NOMO-1 treated with DMSO at 0.1 percent for 48 hours (cell line): Measurements from ENCODE around the gene TCF21.
A peak's percentile ranks its signal among the peaks of the same experiment; 100 is the strongest.

ENCODE experiments used
- DNase-seq: peaks from one replicate; lab custom pipeline; 2025; ENCODE audit not compliant: unreplicated experiment; lab: John Stamatoyannopoulos, UW

TCF21 gene

GRCh38 chr6:133889557-133890403 is 867 bp downstream of the TCF21 start:
- no peak for DNase-seq

GRCh38 chr6:133890711-133891148 is 1.8 kb downstream of the TCF21 start:
- no peak for DNase-seq

GRCh38 chr6:133891149-133891926 is 2.4 kb downstream of the TCF21 start:
- DNase-seq, result no peak

GRCh38 chr6:133891927-133892812 is 3.3 kb downstream of the TCF21 start:
- no peak for DNase-seq

GRCh38 chr6:133892813-133893691 is 4.1 kb downstream of the TCF21 start:
- no peak for DNase-seq

GRCh38 chr6:133893946-133894345 is 5.0 kb downstream of the TCF21 start:
- DNase-seq, result no peak

GRCh38 chr6:133894369-133894768 is 5.5 kb downstream of the TCF21 start:
- no peak for DNase-seq

GRCh38 chr6:133894795-133895358 is 6.0 kb downstream of the TCF21 start:
- no peak for DNase-seq

GRCh38 chr6:133895573-133896343 is 6.8 kb downstream of the TCF21 start:
- no peak for DNase-seq

GRCh38 chr6:133896344-133896721 is 7.4 kb downstream of the TCF21 start:
- no peak for DNase-seq

GRCh38 chr6:133898263-133898662 is 9.3 kb downstream of the TCF21 start:
- no peak for DNase-seq

GRCh38 chr6:133899556-133899955 is 10.6 kb downstream of the TCF21 start:
- no peak for DNase-seq

GRCh38 chr6:133903855-133904254 is 14.9 kb downstream of the TCF21 start:
- DNase-seq, result no peak

GRCh38 chr6:133906050-133906449 is 17.1 kb downstream of the TCF21 start:
- peak; percentile 5 for DNase-seq

GRCh38 chr6:133916650-133917151 is 27.8 kb downstream of the TCF21 start:
- peak; percentile 77 for DNase-seq

- DNase-seq, result no peak
These were observed 28.9 kb downstream of the TCF21 start for GRCh38 chr6:133917781-133918180.

- DNase-seq, result no peak
These were observed 29.5 kb downstream of the TCF21 start for GRCh38 chr6:133918208-133918930.

- DNase-seq, result no peak
These were observed 30.4 kb downstream of the TCF21 start for GRCh38 chr6:133919362-133919761.
